ENCODE measurements around the gene PPP1CA.
"Not testable (repeated sequence)": the region's sequence is repeated elsewhere in the genome, so short reads cannot be mapped to it uniquely, and the experiment has no call there.

The PPP1CA gene

GRCh38 chr11:67435031-67435726 lies 33.5 kb upstream of the PPP1CA start:
- no peak for DNase-seq (ENCODE audit: low read depth in 2 of 2)

GRCh38 chr11:67434395-67434881 lies 32.8 kb upstream of the PPP1CA start:
- DNase-seq (ENCODE audit: low read depth in 2 of 2), result no peak

GRCh38 chr11:67433536-67434394 lies 32.1 kb upstream of the PPP1CA start:
- no peak for DNase-seq (ENCODE audit: low read depth in 2 of 2)

- DNase-seq (ENCODE audit: low read depth in 2 of 2), result no peak
These were observed 31.1 kb upstream of the PPP1CA start for GRCh38 chr11:67432655-67433349.

- DNase-seq (ENCODE audit: low read depth in 2 of 2), result no peak
These were observed 29.9 kb upstream of the PPP1CA start for GRCh38 chr11:67431346-67432249.

GRCh38 chr11:67429722-67430121 lies 28.1 kb upstream of the PPP1CA start:
- no peak for DNase-seq (ENCODE audit: low read depth in 2 of 2)

GRCh38 chr11:67429038-67429668 lies 27.5 kb upstream of the PPP1CA start:
- DNase-seq (ENCODE audit: low read depth in 2 of 2), result no peak

- peak; percentile 99 to 100 for DNase-seq (ENCODE audit: low read depth in 2 of 2)
These were observed 26.7 kb upstream of the PPP1CA start, which contains the start of gene RPS6KB2 for GRCh38 chr11:67428052-67429001. TSS of gene RPS6KB2 (plus strand) at chr11:67428494. CDS start at chr11:67428546, 52 bp downstream.

- DNase-seq (ENCODE audit: low read depth in 2 of 2), result not testable (repeated sequence)
These were observed 25.8 kb upstream of the PPP1CA start for GRCh38 chr11:67427364-67427859.

GRCh38 chr11:67423891-67424613 lies 22.4 kb upstream of the PPP1CA start:
- no peak for DNase-seq (ENCODE audit: low read depth in 2 of 2)

GRCh38 chr11:67423466-67423865 lies 21.8 kb upstream of the PPP1CA start:
- no peak for DNase-seq (ENCODE audit: low read depth in 2 of 2)

GRCh38 chr11:67422891-67423290 lies 21.2 kb upstream of the PPP1CA start:
- no peak for DNase-seq (ENCODE audit: low read depth in 2 of 2)

GRCh38 chr11:67421430-67422031 lies 19.9 kb upstream of the PPP1CA start:
- no peak for DNase-seq (ENCODE audit: low read depth in 2 of 2)

GRCh38 chr11:67420646-67421429 lies 19.2 kb upstream of the PPP1CA start:
- peak; percentile 98 to 99 for DNase-seq (ENCODE audit: low read depth in 2 of 2)

- DNase-seq (ENCODE audit: low read depth in 2 of 2), result no peak
These were observed 18.5 kb upstream of the PPP1CA start for GRCh38 chr11:67420147-67420645.

- no peak for DNase-seq (ENCODE audit: low read depth in 2 of 2)
These were observed 17.8 kb upstream of the PPP1CA start for GRCh38 chr11:67419325-67420049.

All from activated CD4-positive, alpha-beta T cell treated with anti-CD3 and anti-CD28 coated beads for 24 hours (primary cell).